ENCODE measurements around the gene PARP16. TPM values are rescaled to one million over a fixed set of nuclear protein-coding genes. Genes with fewer than 3 reads are reported as not detected.
"Not testable (repeated sequence)": the region's sequence is repeated elsewhere in the genome, so short reads cannot be mapped to it uniquely, and the experiment has no call there.

Gene PARP16
- total RNA-seq, 2 donors from 2014 or later, result 11.5 to 13.8 TPM

DNA sequence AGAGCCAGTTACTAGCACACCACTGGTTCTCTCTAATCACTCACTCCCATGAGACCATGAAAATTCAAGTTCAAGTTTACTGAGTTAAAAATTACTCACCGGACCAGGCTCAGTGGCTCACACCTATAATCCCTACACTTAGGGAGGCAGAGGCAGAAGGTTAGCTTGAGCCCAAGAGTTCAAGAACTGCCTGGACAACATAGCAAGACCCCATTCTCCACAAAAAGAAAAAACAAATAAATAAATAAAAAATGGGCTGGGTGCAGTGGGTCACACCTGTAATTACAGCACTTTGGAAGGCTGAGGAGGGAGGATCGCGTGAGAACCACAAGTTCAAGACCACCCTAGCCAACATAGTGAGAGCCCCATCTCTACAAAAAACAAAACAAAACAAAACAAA is 54.2 kb downstream of the PARP16 start:
- peaks cover 2% of the 10 kb centered on the region for H3K4me1 Mint-ChIP-seq
- DNase-seq, result no peak
- no peak overlapping the region for H3K4me3 Mint-ChIP-seq
- no peak overlapping the region for H3K27ac Mint-ChIP-seq
- H3K36me3 Mint-ChIP-seq (ENCODE audit: low read depth), result no peaks in the 10 kb centered on the region
- ATAC-seq, result no peak
- H3K9me3 ChIP-seq (ENCODE audit: control insufficient read depth, low read length, poor library complexity, severe bottlenecking), result no peaks in the 10 kb centered on the region
- H3K27me3 Mint-ChIP-seq, result no peaks in the 10 kb centered on the region

DNA sequence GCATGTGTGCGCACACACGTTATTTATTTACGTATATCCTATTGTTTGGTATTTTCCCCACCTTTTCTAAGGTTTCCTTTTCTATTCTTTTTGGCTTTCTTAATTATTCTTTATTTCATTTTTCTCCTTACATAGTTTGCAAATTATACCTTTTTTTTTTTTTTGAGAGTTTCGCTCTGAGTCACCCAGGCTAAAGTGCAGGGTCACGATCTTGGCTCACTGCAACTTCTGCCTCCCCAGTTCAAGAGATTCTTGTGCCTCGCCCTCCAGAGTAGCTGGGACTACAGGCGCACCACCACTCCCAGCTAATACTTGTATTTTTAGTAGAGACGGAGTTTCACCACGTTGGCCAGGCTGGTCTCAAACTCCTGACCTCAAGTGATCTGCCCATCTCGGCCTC is 55.4 kb downstream of the PARP16 start:
- Mint-ChIP-seq H3K27me3 (no peaks in the 10 kb centered on the region), H3K36me3 (ENCODE audit: low read depth) (no peaks in the 10 kb centered on the region), H3K27ac (no peak overlapping the region), H3K4me1 (no peaks in the 10 kb centered on the region), H3K4me3 (no peak overlapping the region)
- H3K9me3 ChIP-seq (ENCODE audit: control insufficient read depth, low read length, poor library complexity, severe bottlenecking), result no peaks in the 10 kb centered on the region
- DNase-seq, result no peak
- no peak for ATAC-seq

DNA sequence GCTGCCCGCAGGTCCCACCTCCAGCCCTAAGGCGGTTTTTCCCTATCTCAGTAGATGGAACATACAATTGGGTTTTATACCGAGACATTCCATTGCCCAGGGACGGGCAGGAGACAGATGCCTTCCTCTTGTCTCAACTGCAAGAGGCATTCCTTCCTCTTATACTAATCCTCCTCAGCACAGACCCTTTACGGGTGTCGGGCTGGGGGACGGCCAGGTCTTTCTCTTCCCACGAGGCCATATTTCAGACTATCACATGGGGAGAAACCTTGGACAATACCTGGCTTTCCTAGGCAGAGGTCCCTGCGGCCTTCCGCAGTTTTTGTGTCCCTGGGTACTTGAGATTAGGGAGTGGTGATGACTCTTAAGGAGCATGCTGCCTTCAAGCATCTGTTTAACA is 59.8 kb downstream of the PARP16 start:
- H3K27ac Mint-ChIP-seq; ATAC-seq; DNase-seq; H3K4me1 Mint-ChIP-seq; H3K4me3 Mint-ChIP-seq; H3K27me3 Mint-ChIP-seq; H3K36me3 Mint-ChIP-seq (ENCODE audit: low read depth); H3K9me3 ChIP-seq (ENCODE audit: control insufficient read depth, low read length, poor library complexity, severe bottlenecking): not testable (repeated sequence)

DNA sequence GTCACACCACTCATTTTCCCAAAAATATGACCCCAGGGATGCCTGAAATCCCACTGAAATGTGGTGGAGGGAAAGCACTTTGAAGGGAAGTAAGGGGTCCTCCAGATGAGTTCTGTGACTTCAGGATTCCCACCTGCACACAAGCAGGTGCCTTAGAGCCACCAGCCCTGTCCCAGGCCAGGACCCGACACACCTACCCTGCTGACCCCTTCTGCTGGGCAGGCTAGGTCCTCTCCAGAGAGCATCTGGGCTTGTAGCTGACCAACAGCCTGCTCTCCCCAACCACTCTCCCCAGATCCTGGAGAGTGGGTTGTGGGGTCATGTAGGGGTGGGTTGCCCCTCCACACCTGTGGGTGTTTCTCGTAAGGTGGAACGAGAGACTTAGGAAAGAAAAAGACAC is 60.5 kb downstream of the PARP16 start:
- Mint-ChIP-seq H3K27me3 (no peaks in the 10 kb centered on the region), H3K27ac (no peak overlapping the region)

DNA sequence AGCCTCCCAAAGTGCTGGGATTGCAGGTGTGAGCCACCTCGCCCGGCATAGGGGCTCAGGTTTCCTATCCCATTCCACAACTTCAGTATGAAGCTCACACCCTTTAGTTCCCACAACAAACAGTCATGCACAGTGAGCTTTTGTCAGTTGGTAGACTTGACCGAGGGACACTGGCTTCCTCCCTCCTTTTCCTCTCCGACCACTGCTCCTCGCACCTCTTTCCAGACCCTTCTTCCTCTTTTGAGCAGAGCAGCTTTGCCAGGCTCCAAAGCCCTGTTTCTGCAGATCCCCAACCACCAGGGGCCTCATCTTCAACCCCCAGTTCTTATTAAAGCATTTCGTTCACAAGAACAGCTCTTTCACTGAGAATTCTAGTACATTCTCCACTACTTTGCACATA is 62.7 kb downstream of the PARP16 start:
- H3K27ac Mint-ChIP-seq, result no peak overlapping the region
- peaks cover 3% of the 10 kb centered on the region for H3K4me1 Mint-ChIP-seq
- H3K27me3 Mint-ChIP-seq, result no peaks in the 10 kb centered on the region
- no peak for DNase-seq
- no peaks in the 10 kb centered on the region for H3K36me3 Mint-ChIP-seq (ENCODE audit: low read depth)
- ATAC-seq, result no peak
- no peaks in the 10 kb centered on the region for H3K9me3 ChIP-seq (ENCODE audit: control insufficient read depth, low read length, poor library complexity, severe bottlenecking)
- no peak overlapping the region for H3K4me3 Mint-ChIP-seq

More for the DNA sequence above, 60.5 kb downstream of the PARP16 start:
- H3K4me3 Mint-ChIP-seq, result no peak overlapping the region
- peaks cover 3% of the 10 kb centered on the region for H3K4me1 Mint-ChIP-seq
- no peaks in the 10 kb centered on the region for H3K36me3 Mint-ChIP-seq (ENCODE audit: low read depth)
- DNase-seq (no peak), ATAC-seq (no peak)
- H3K9me3 ChIP-seq (ENCODE audit: control insufficient read depth, low read length, poor library complexity, severe bottlenecking), result no peaks in the 10 kb centered on the region

DNA sequence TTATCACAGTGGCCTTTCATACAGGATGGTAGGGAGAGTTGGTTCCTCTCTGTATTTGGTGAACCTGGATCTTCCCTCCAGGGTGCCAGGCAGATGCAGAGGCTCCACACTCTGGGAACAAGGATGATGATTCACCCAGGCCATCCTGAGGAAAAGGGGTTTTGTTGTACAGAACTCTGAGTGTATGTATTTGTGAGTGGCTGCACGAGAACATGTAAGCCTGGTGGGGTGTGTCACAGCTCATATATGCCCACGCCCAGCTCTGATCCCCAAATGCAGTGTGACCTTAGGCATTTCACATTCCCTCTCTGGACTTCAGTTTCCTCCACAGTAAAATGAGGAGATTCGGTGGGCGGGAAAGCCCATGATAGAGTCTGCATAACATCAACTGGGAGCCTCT is 63.8 kb downstream of the PARP16 start:
- no peaks in the 10 kb centered on the region for H3K36me3 Mint-ChIP-seq (ENCODE audit: low read depth)
- no peak overlapping the region for H3K27ac Mint-ChIP-seq
- DNase-seq (no peak), ATAC-seq (no peak)
- H3K9me3 ChIP-seq (ENCODE audit: control insufficient read depth, low read length, poor library complexity, severe bottlenecking), result no peaks in the 10 kb centered on the region
- no peak overlapping the region for H3K4me3 Mint-ChIP-seq
- no peaks in the 10 kb centered on the region for H3K27me3 Mint-ChIP-seq
- peaks cover 3% of the 10 kb centered on the region for H3K4me1 Mint-ChIP-seq

DNA sequence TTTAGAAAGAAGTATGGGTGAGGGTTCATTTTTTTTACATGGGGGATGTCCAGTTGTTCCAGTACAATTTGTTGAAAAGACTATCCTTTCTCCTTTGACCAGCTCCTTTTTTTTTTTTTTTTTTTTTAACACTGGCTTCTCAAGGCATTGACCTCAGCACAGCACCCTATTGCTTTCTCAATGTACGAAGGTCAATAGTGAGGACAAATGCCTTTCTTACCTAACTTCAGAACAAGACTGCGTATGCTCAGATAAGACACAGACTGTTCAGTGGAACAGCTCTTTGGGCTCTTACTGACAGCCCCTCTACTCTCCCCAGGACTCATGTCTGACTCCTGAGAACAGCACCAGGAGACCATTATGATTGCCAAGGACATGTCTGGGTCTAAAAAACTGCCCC is 65.0 kb downstream of the PARP16 start:
- Mint-ChIP-seq H3K4me3 (no peak overlapping the region), H3K27ac (no peak overlapping the region)

DNA sequence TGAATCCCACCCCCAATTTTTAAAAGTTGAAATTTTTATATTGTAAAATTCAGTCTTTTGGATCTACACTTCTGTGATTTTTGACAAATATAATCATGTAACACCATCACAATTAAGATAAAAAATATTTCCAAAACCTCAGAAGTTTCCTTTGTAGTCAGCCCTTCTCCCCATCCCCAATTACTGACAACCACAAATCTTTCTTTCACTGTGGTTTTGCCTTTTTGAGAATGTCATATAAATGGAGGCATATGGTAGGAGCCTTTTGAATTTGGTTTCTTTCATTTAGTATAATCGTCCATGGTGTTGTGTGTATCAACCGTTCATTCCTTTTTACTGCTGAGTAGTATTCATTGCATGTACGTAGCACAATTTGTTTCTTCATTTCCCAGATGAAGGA is 67.5 kb downstream of the PARP16 start:
- no peak for ATAC-seq
- DNase-seq, result no peak
- H3K9me3 ChIP-seq (ENCODE audit: control insufficient read depth, low read length, poor library complexity, severe bottlenecking), result no peaks in the 10 kb centered on the region
- no peaks in the 10 kb centered on the region for H3K27me3 Mint-ChIP-seq
- H3K4me1 Mint-ChIP-seq, result peaks cover 5% of the 10 kb centered on the region
- peaks cover 2% of the 10 kb centered on the region for H3K36me3 Mint-ChIP-seq (ENCODE audit: low read depth)
- no peak overlapping the region for H3K4me3 Mint-ChIP-seq
- no peak overlapping the region for H3K27ac Mint-ChIP-seq

More for the DNA sequence above, 65.0 kb downstream of the PARP16 start:
- no peak for DNase-seq
- ATAC-seq, result no peak
- H3K9me3 ChIP-seq (ENCODE audit: control insufficient read depth, low read length, poor library complexity, severe bottlenecking), result no peaks in the 10 kb centered on the region
- Mint-ChIP-seq H3K4me1 (peaks cover 5% of the 10 kb centered on the region), H3K27me3 (no peaks in the 10 kb centered on the region), H3K36me3 (ENCODE audit: low read depth) (peaks cover 2% of the 10 kb centered on the region)

DNA sequence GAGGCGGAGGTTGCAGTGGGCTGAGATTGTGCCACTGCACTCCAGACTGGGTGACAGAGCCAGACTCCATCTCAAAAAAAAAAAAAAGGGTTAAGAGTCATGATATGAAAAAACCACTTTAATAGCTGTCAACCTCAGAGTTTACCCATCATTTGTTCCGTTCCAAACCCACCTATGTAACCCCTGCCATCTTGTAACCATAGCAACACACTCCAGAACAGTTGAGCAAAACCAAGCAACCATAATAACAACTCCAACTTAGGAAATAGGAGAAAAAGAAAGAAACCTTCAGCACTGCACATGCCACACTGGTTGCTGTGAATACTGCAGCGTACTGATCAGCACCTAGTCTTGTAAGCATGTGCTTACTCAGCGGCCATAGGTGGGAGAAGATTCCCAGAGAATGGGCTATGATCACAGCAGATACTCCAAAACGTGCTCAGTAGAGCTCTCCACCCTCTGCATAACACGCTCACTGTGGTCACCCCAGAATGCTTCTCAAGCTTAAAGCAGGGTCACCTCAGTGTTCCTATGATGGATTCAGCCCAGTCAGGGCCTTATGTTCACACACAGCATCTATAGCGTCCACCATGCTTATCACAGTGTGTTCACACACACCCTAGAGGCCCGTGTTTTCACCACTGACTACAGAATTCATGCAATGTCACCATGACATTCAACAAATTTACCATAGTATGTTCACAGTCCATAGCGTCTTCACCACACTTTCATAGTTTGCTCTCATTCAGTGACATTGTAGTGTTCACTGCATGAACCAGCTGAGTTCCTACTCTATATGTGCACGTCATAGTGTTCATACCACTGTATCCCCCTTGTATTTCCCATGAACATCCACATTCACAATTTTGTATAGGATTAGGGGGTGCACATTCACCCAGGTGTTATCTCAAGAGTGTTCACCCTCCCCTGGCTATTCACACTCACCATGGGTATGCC is 68.9 kb downstream of the PARP16 start:
- DNase-seq (no peak), ATAC-seq (no peak)
- Mint-ChIP-seq H3K4me3 (no peak overlapping the region), H3K27ac (no peak overlapping the region), H3K27me3 (no peaks in the 10 kb centered on the region), H3K4me1 (peaks cover 4% of the 10 kb centered on the region), H3K36me3 (ENCODE audit: low read depth) (peaks cover 2% of the 10 kb centered on the region)
- no peaks in the 10 kb centered on the region for H3K9me3 ChIP-seq (ENCODE audit: control insufficient read depth, low read length, poor library complexity, severe bottlenecking)

DNA sequence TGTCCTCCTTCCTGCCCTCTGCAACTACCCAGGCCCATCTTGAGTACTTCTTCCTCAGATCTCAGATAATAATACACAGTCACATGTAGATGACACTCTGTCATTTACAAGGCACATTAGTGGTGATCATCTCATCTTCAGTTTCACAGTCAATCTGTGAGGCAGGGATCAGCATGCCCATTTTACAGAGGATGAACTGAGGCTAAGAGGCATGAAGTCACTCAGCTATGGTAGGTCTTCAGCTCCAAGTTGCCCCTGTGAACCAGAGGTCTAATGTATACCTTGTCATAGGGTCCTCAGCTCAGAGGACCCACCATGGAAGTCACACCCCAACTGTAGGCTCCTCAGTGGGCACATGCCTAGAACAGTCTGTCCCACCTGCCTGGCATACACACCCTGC is 71.2 kb downstream of the PARP16 start:
- no peaks in the 10 kb centered on the region for H3K27me3 Mint-ChIP-seq
- peaks cover 4% of the 10 kb centered on the region for H3K4me1 Mint-ChIP-seq
- no peaks in the 10 kb centered on the region for H3K9me3 ChIP-seq (ENCODE audit: control insufficient read depth, low read length, poor library complexity, severe bottlenecking)
- peaks cover 2% of the 10 kb centered on the region for H3K36me3 Mint-ChIP-seq (ENCODE audit: low read depth)
- H3K4me3 Mint-ChIP-seq, result no peak overlapping the region
- DNase-seq (no peak), ATAC-seq (no peak)
- H3K27ac Mint-ChIP-seq, result peak overlapping the region; percentile 56

DNA sequence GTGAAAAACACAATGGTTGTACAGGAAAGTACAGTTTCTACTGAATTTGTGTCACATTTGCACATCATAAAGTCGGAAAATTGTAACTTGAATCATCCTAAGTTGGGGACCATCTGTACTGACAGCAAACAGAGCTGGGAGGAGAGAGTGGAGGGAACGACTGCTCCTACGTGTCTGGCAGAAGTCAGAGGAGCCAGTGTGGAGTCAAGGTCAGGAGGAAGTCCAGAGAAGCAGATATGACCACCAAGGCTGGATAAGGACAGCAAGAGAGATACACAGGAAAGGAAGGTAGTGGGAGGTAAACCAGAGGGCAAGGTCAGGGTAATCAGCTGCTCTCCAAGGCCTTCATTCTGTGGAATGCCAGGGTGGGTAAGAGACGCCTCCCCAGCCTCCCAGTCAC is 72.7 kb downstream of the PARP16 start:
- peaks cover 2% of the 10 kb centered on the region for H3K36me3 Mint-ChIP-seq (ENCODE audit: low read depth)
- no peaks in the 10 kb centered on the region for H3K27me3 Mint-ChIP-seq
- no peak overlapping the region for H3K27ac Mint-ChIP-seq
- H3K4me3 Mint-ChIP-seq, result no peak overlapping the region
- H3K9me3 ChIP-seq (ENCODE audit: control insufficient read depth, low read length, poor library complexity, severe bottlenecking), result no peaks in the 10 kb centered on the region
- no peak for DNase-seq
- no peak for ATAC-seq
- peaks cover 4% of the 10 kb centered on the region for H3K4me1 Mint-ChIP-seq

DNA sequence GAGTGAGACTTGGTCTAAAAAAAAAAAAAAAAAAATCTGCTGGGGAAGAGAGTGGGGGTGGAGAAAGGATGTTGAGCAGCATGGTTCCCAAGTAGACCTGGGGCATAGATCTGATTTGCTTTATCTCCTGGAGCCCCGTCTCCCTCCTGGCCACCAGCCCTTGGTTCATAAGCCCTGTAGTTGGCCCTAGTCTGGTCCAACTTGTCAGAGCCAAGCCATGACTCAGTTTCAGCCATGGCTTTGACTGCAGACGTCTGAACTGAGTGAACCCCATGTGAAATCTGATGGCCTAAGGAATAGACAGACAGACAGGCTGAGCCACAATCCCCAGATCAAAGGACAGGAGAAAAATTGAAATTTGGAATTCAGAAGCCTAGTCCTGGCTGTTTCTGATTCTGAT is 73.4 kb downstream of the PARP16 start:
- peaks cover 2% of the 10 kb centered on the region for H3K36me3 Mint-ChIP-seq (ENCODE audit: low read depth)
- H3K27ac Mint-ChIP-seq, result peak overlapping the region; percentile 62
- no peaks in the 10 kb centered on the region for H3K27me3 Mint-ChIP-seq
- peaks cover 4% of the 10 kb centered on the region for H3K4me1 Mint-ChIP-seq
- no peaks in the 10 kb centered on the region for H3K9me3 ChIP-seq (ENCODE audit: control insufficient read depth, low read length, poor library complexity, severe bottlenecking)
- no peak for DNase-seq
- no peak for ATAC-seq
- H3K4me3 Mint-ChIP-seq, result no peak overlapping the region

DNA sequence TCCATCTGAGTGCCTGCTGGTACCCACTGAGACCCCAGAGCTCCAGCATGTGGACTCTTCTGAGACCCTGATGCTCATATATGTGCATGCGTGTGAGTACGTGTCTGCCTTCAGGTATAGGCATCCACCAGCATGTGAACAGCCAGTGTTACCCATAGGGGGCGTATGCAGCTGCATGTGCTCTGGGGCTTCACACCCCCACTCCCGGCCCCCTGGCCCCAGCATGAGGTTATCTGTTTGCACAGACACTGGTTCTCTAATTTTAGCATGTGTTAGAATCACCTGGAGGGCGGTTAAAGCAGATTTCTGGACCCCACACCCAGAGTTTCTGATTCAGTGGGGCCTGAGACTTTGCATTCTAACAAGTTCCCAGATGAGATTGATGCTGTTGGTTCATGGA is 74.6 kb downstream of the PARP16 start:
- ATAC-seq, result peak; percentile 53
- H3K4me3 Mint-ChIP-seq, result no peak overlapping the region
- H3K4me1 Mint-ChIP-seq, result peaks cover 3% of the 10 kb centered on the region
- no peaks in the 10 kb centered on the region for H3K9me3 ChIP-seq (ENCODE audit: control insufficient read depth, low read length, poor library complexity, severe bottlenecking)
- peaks cover 7% of the 10 kb centered on the region for H3K27me3 Mint-ChIP-seq
- H3K36me3 Mint-ChIP-seq (ENCODE audit: low read depth), result peaks cover under 1% of the 10 kb centered on the region
- no peak for DNase-seq
- peak overlapping the region; percentile 62 for H3K27ac Mint-ChIP-seq

DNA sequence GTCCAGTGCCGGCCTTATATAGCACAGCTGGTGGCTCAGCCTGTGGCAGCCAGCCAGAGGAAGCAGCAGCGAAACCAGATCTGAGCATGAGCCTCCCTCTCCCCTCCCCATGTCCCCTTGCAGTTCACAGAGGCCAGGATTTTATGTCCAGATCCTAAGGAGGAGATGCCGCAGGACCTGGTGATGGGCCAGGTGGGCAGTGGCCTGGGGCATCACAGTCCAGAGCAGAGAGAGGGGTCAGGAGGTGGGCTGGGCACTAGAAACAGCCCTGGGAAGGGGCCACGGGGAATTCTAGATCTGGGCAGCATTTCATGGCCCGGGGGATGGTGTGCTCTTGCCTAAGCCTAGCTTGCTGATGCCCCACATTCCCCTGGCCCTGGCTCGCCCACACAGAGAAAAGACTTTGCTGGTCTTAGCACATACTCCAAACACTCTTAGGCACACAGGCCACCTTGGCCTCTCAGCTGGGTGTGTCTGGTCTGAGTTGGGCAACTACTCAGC is 75.2 kb downstream of the PARP16 start:
- Mint-ChIP-seq H3K36me3 (ENCODE audit: low read depth) (peaks cover 2% of the 10 kb centered on the region), H3K4me3 (no peak overlapping the region), H3K4me1 (peaks cover 5% of the 10 kb centered on the region), H3K27ac (no peak overlapping the region), H3K27me3 (peaks cover 10% of the 10 kb centered on the region)
- ATAC-seq (no peak), DNase-seq (no peak)
- no peaks in the 10 kb centered on the region for H3K9me3 ChIP-seq (ENCODE audit: control insufficient read depth, low read length, poor library complexity, severe bottlenecking)
